Kidney (tissue), 14 donors: ENCODE data around the gene ABCG2. TPM values are rescaled to one million over a fixed set of nuclear protein-coding genes. Genes with fewer than 3 reads are reported as not detected.

Experiments used
- DNase-seq, 5 donors: peaks; one replicate each; pipeline ENCODE4 v3.0.0-alpha.2; 2013 to 2020
- FAIRE-seq: peaks from 2 replicates; lab custom pipeline; 2012; peaks lifted over from hg19 to GRCh38; lab: Jason Lieb, UNC
- H3K27ac ChIP-seq, 2 donors: one replicate each; pipeline ENCODE4 v1.7.0; 2013; ENCODE audit warnings: low read depth in 2 of 2, low read length in 2 of 2, inconsistent platforms in 1 of 2
- H3K27me3 ChIP-seq: one replicate; pipeline ENCODE4 v1.7.1; 2013; ENCODE audit warnings: low read length, inconsistent platforms; ENCODE audit not compliant: control insufficient read depth, insufficient read depth
- H3K36me3 ChIP-seq, 3 donors: one replicate each; pipeline versions ENCODE4 v1.7.0 to v1.7.1; 2013; ENCODE audit warnings: low read length in 3 of 3, control low read depth in 1 of 3, inconsistent platforms in 1 of 3; ENCODE audit not compliant: insufficient read depth in 3 of 3, control insufficient read depth in 2 of 3
- H3K4me1 ChIP-seq, 3 donors: one replicate each; pipeline versions ENCODE4 v1.7.0 to v1.7.1; 2013; ENCODE audit warnings: low read length in 3 of 3, inconsistent platforms in 1 of 3, low read depth in 1 of 3; ENCODE audit not compliant: control insufficient read depth in 2 of 3, insufficient read depth in 2 of 3
- H3K4me3 ChIP-seq, 3 donors: one replicate each; pipeline versions ENCODE4 v1.7.0 to v1.8.1; 2013; ENCODE audit warnings: low read length in 3 of 3, control low read depth in 1 of 3, inconsistent platforms in 1 of 3
- H3K9ac ChIP-seq, 3 donors: one replicate each; pipeline versions ENCODE4 v1.7.0 to v1.7.1; 2013; ENCODE audit warnings: low read length in 3 of 3, control low read depth in 1 of 3, inconsistent platforms in 1 of 3
- H3K9me3 ChIP-seq, 3 donors: one replicate each; pipeline versions ENCODE4 v1.7.0 to v1.7.1; 2013; ENCODE audit warnings: low read length in 3 of 3, control low read depth in 1 of 3, inconsistent platforms in 1 of 3; ENCODE audit not compliant: control insufficient read depth in 2 of 3, insufficient read depth in 1 of 3
- CTCF ChIP-seq: IDR thresholded peaks from 3 replicates; pipeline ENCODE4 v1.5.1; 2012; ENCODE audit warnings: mild to moderate bottlenecking, moderate library complexity, borderline replicate concordance; ENCODE audit not compliant: insufficient read depth; ENCODE audit errors: extremely low read depth
- intact Hi-C: fragments of 100-400 bp; cut with DNase I; formaldehyde crosslinking; loops from one replicate; pipeline ENCODE4 v1.11.1; 2022
- polyA plus RNA-seq: library from polyadenylated mRNA; stranded (reverse); fragments of 350-450 nt; fragmentation: Illumina TruSeq; extraction: RNeasy Lipid Tissue Mini Kit (QIAGEN cat#74804); gene quantifications from one replicate; pipeline ENCODE4 v1.2.3, GENCODE V29; 2014; ENCODE audit warnings: low read depth, low replicate concordance; ENCODE audit not compliant: insufficient read depth
- total RNA-seq: library from RNA; stranded (reverse); fragmentation: NEBNext Ultra II Directional; extraction: Animal tissue kit (Norgen Biotek cat#: 25700); gene quantifications from one replicate; pipeline ENCODE4 v1.2.1, GENCODE V29; 2021
- donor health status: control.
- donor health status: control.
- donor health status: control.
- donor health status: control.
- donor health status: control.
- donor health status: DM: yes; HTN: yes; CAD: no.
- donor health status: Normal renal cell carcinoma (clear cell type).

The ABCG2 gene
- total and polyA plus RNA-seq, 2 donors from 2014 or later: 1.5 to 4.7 TPM

DNA sequence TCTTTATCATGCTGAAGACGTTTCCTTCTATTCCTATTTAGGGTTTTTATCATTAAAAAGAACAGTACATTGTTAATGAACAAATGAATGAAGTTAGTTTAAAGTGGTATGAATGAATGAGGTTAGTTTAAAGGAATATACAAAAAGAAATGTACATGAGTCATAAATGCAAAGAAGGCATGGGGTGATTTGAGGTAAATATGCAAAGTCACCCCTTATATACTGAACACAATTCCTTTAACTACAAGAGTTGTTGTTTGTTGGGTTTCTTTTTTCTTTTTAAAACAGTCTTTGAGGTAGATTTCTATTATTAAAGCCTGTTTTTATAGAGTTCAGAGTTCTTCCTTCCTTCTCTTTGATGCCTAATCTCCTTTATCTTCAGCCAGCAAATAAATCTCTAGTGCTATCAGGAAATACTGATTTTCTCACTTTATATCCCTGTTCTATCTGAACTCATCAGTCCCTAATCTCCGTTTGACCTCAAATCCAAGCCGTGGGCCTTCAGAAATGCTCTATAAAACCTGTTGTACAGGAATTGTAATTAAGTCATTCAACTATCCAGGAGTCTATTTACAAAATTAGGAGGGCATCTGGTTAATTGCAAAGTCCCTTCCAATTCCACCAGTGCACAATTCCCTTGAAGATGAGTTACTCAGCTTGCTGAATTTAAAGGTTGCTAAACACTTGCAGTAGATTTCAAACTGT lies 31.6 kb upstream of the ABCG2 start:
- intact Hi-C loops: no loop called here

GRCh38 chr4:88189418-88189738 lies 30.9 kb upstream of the ABCG2 start:
- H3K4me1 ChIP-seq: no peaks in the 10 kb centered on the region
- DNase-seq (no peak), FAIRE-seq (no peak)
- no peak overlapping the region for H3K4me3 ChIP-seq
- H3K36me3 ChIP-seq: no peaks in the 10 kb centered on the region
- no peak for TF ChIP-seq CTCF
- intact Hi-C loops: no loop called here
- no peaks in the 10 kb centered on the region for H3K27me3 ChIP-seq
- H3K27ac ChIP-seq: no peak overlapping the region
- H3K9ac ChIP-seq: no peak overlapping the region
- no peaks in the 10 kb centered on the region for H3K9me3 ChIP-seq

More for the DNA sequence above, 31.6 kb upstream of the ABCG2 start:
- Histone ChIP-seq H3K9me3 (no peaks in the 10 kb centered on the region), H3K27me3 (no peaks in the 10 kb centered on the region), H3K4me1 (no peaks in the 10 kb centered on the region), H3K27ac (no peak overlapping the region), H3K36me3 (no peaks in the 10 kb centered on the region), H3K9ac (no peak overlapping the region), H3K4me3 (no peak overlapping the region)
- DNase-seq: no peak
- no peak for FAIRE-seq
- TF ChIP-seq CTCF: no peak

DNA sequence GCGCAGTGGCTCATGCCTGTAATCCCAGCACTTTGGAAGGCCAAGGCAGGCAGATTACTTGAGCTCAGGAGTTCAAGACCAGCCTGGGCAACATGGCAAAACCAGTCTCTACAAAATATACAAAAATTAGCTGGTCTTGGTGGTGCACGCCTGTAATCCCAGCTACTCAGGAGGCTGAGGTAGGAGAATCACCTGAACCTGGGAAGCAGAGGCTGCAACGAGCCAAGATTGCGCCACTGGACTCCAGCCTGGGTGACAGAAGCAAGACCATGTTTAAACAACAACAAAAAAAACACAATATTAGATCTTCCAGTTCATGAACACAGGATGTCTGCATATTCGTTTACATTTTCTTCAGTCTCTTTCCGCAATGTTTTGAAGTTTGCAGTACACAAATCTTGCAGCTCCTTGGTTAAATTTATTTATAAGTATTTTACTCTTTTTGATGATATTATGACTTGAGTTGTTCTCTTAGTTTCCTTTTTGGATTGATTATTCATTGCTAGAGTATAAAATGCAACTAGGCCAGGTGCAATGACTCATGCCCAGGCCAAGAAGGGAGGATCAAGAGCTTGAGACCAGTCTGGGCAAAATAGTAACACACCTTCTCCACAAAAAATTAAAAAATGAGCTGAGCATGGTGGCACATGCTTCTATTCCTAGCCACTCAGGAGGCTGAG lies 30.4 kb upstream of the ABCG2 start:
- TF ChIP-seq CTCF: no peak
- no peaks in the 10 kb centered on the region for H3K36me3 ChIP-seq
- no peak overlapping the region for H3K9ac ChIP-seq
- H3K27me3 ChIP-seq: no peaks in the 10 kb centered on the region
- intact Hi-C loops: no loop called here
- H3K4me3 ChIP-seq: no peak overlapping the region
- DNase-seq (no peak), FAIRE-seq (no peak)
- H3K9me3 ChIP-seq: no peaks in the 10 kb centered on the region
- no peak overlapping the region for H3K27ac ChIP-seq
- no peaks in the 10 kb centered on the region for H3K4me1 ChIP-seq
